HG02623 (cell line): Measurements from ENCODE around the gene OR8K1.

Source experiments
- ATAC-seq: cut with Tn5 transposase; IDR thresholded peaks from one replicate; pipeline ENCODE4 v1.9.1; 2021; ENCODE audit warnings: moderate library complexity; ENCODE audit not compliant: unreplicated experiment

OR8K1 gene

DNA sequence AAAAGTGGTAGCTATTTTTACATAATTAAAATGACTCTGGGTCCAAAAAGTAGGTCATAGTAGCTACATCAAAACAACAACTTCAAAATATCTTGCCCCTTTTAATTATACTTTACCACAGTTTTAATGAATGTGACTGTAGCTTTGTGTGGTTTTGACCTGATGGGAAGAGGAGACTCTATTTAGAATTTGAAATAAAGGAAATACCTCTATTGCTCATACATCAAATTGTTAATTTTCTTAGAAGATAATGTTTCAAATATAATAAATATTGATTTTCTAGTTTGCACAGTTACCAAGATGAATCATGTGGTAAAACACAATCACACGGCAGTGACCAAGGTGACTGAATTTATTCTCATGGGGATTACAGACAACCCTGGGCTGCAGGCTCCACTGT is at the start of gene OR8K1:
OR8K1 (plus strand) TSS at position 301 of the 400 bp plus-strand sequence; CDS start at position 301, 0 bp downstream.
- ATAC-seq: no peak

DNA sequence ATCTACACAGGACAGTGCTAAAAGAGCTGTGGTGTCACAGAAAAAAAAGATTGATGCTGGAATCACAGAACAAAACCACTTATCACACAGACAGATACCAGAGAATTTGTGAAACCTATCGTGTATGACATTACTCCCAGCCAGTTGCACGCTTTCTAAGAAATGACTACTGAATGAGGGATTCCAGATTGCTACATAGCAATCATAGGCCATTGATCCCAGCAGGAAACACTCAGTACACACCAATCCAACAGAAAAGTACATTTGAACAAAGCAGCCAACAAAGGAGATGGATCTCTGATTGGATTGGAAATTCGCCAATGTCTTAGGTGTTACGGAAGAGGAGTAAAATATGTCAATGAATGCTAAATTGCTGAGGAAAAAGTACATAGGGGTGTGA is 48.9 kb upstream of the OR8K1 start:
- no peak for ATAC-seq

DNA sequence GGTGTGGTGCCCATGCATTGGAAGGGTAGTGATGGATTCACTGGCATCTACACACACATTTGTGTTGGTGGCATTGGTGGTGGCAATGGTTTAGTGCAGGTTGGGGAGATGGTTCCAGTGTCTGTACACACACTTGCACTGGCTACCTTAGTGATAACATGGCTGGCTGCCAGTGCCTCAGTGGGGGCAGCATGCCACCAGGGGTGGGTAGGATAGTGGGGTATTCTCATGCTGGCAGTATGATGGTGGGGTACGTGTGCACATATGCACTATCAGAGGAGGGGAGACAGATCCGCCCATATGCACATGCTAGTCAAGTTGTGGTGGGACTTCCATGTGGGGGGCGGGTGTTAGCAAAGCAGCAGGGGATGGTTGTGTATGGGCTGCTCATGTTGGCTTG is 38.0 kb upstream of the OR8K1 start:
- ATAC-seq: no peak

DNA sequence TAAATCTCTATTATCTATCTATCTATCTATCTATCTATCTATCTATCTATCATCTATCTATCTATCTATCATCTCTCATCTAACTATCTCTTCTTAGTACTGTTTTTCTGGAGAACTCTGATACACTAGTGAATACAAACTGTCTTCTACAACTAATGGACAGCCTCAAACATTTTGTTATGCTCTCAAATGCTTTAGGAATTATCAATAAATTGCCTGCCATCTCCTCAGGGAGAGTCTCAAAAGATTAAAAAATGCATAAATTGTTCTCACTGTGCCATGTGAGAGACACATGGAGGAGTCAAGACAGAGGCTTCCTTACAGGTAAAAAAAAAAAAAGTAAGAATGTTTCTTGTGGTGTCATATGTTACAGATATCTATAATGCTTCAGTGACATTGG is 31.0 kb upstream of the OR8K1 start, which contains the start of gene OR8K3:
OR8K3 (plus strand) TSS at position 301 of the 400 bp plus-strand sequence. CDS start 3,163 bp downstream, outside the sequence.
- no peak for ATAC-seq

DNA sequence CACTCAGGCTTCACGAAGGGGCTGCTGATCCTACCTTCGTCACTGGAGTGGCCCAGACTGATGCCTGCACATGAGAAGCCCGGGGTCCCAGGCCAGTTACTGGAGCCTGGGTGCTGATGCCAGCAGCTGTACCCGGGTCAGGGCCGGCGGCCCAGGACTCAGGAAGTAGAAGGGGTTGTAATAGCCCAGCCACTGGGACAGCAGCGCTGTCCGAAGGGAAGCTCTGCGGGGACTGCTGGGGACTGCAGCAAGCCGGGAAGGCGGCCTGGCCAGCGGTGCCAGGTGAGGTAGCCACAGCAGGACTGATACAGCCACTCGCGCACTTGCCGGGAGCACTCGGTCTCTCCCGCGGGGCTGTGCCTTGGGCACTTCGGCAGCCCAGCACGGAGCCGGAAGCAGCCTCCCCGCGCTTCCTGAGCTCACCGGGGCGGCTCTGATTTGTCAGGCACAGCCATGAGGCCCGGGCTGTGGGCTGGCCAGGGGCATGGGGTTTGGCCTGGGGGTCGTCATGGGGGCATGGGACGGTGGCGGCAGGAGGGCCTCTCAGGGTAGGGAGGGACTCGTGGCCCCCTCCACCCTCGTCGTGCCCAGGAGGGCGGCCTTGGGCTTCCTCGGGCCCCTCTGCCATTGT is 13.9 kb upstream of the OR8K1 start:
- no peak for ATAC-seq

DNA sequence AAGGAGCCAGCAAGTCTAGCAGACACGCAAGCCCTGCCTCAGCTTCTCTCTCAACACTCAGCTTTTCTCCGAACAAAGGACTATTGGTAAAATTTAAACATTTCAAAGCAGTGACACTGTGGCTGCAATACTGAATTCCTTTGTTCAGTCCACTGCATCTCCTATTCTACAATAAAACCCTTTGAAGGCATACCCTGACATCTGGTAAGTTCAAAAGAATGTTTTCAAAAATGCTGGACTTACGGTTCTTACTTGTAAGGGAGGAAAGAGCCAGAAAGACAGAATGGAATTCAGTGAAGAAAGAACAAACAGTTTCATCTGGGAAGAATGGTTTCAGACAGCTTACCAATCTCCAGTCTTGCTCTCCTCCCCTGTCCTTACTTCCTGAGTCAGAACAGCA is 12.7 kb upstream of the OR8K1 start:
- no peak for ATAC-seq

DNA sequence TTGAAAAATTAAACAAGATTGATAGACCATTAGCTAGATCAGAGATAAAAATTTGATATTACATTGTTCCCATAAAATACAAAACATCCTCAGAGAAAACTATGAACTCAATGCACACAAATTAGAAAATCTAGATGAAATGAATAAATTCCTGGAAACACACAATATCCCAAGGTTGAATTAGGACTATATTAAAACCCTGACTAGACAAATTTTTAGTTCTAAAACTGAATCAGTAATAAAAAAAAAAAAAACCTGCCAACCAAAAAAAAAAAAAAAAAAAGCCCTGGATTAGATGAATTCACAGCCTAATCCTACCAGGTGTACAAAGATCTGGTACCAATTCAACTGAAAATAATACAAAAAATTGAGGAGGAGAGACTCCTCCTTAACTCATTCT is 5.5 kb upstream of the OR8K1 start:
- ATAC-seq: no peak

DNA sequence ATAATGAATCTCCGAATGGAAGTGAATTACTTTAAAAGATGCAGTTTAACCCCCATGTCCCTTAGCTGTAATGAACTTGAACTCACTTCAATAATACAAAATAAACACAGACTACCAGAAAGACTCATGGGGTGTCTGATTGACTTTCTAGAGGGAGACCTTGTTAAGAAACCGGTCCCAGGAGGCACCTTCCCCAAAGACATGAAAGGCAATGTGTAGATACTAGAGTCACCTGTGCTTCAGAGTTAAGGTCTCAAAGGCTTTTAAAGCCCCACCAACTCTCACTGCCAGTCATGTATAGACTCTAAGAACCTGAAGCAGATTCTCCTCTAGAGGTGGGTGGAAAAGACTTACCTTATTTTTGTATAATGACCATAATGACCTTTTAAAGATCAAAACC is 8.2 kb downstream of the OR8K1 start, which contains the start of gene OR8J1:
OR8J1 (plus strand) TSS at position 301 of the 400 bp plus-strand sequence. CDS start 5,956 bp downstream, outside the sequence.
- ATAC-seq: no peak

DNA sequence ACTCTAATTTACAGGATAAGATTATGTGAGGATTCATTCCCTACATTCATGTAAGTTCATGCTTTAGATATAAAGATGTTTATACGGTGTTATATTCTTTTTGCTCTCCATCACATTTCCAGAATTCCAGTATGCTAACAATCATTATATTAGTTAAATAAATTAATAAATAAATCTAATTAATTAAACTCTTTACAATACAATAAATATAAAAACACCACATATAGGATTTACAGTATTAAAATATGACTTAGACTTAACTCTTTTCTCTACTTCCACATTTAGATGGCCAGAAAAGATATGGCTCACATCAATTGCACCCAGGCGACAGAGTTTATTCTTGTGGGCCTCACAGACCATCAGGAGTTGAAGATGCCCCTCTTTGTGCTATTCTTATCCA is 29.5 kb downstream of the OR8K1 start, which contains the start of gene OR8U1:
OR8U1 (plus strand) TSS at position 301 of the 400 bp plus-strand sequence; CDS start at position 301, 0 bp downstream.
- ATAC-seq: no peak

DNA sequence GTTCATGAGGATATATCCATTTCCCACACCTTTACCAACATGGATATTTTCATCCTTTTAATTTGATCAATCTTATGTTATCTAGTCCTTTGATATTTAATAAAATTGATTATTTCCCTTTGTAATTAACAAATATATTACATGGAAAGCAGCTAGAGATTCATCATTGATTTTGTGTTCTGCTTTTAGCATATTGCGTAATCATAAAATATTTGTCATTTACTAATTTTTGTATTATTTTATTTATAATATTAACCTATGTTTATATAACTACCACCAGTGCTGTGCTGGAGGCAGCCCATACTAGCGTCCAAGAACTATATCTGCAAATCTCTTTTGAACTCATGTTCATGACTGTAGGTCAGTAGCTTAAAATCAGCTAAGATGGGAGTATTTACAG is 34.3 kb downstream of the OR8K1 start:
- no peak for ATAC-seq

DNA sequence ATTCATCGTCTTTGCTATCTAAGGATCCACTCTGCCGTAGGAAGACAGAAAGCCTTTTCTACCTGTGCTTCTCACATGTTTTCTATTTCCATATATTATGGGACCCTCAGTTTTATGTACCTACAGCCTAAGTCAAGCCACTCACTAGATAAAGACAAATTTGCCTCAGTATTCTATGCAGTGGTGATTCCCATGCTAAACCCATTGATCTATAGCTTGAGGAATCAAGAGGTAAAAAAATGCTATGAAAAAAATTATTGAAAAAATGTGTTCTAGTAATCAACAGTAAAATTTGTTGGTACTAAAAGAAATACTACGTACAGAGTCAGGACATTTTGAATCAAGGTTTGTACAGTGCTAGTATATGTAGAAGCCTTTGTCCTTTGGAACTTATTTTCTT is 48.5 kb downstream of the OR8K1 start:
- ATAC-seq: no peak

DNA sequence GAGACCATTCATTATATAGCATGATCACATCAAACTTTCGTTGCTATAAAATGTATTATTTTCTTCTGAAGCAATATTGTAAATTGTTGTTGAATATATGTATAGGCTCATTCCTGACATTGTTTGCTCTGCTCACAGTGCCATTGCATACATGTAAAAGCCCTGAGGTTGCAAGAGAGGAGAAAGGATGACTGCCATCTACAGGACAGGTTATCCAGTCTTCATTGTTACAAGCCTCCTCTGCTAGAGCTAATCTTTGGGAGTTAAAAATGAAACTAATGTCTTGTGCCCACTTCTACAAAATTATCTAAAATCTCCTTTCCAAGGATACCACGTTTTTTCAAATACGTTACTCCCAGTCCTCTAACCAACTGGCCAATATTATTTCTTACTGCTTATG is 50.2 kb downstream of the OR8K1 start:
- no peak for ATAC-seq
